AG04450 (cell line): Measurements from ENCODE around the gene TNIP3. TPM values are rescaled to one million over a fixed set of nuclear protein-coding genes. Genes with fewer than 3 reads are reported as not detected.
"Not testable (repeated sequence)": the region's sequence is repeated elsewhere in the genome, so short reads cannot be mapped to it uniquely, and the experiment has no call there.

Experiments used
- CTCF ChIA-PET: fragments of 300-600, 350-600 bp; formaldehyde crosslinking; extraction: SDS; loops from one replicate; lab custom pipeline; 2022; ENCODE audit warnings: antibody characterized with exemption, inconsistent platforms; lab: Charles Lee
- POLR2A ChIA-PET: fragments of 350-600 bp; formaldehyde crosslinking; extraction: SDS; loops from one replicate; lab custom pipeline; 2021; ENCODE audit warnings: antibody characterized with exemption, inconsistent platforms; lab: Yijun Ruan, JAX
- DNase-seq: peaks from one replicate; pipeline ENCODE4 v3.0.0-alpha.2; 2011; ENCODE audit warnings: low read depth, low spot score
- H3K27ac ChIP-seq: one replicate; pipeline ENCODE4 v1.5.1; 2012; ENCODE audit warnings: low read depth, low read length, control low read depth
- H3K27me3 ChIP-seq: one replicate; pipeline ENCODE4 v1.6.0; 2012; ENCODE audit warnings: low read length; ENCODE audit not compliant: control insufficient read depth, insufficient read depth
- H3K4me3 ChIP-seq: 2 replicates; pipeline ENCODE4 v1.5.1; 2011; ENCODE audit warnings: mild to moderate bottlenecking, low read depth, low read length, control low read depth
- H3K9me3 ChIP-seq: 2 replicates; pipeline ENCODE4 v1.5.1; 2012; ENCODE audit warnings: low read length; ENCODE audit not compliant: control insufficient read depth, insufficient read depth
- CTCF ChIP-seq: IDR thresholded peaks from 2 replicates; pipeline ENCODE4 v1.5.1; 2011; ENCODE audit warnings: low read depth, low read length, control low read depth, inconsistent platforms
- polyA minus RNA-seq: library from RNA; depleted of rRNA, polyadenylated mRNA; stranded (reverse); fragments of >200 nt; gene quantifications from 2 replicates; pipeline ENCODE4 v1.2.3, GENCODE V29; 2011; rRNA and poly(A)+ RNA removed
- polyA plus RNA-seq: library from polyadenylated mRNA; depleted of rRNA; stranded (reverse); fragments of >200 nt; gene quantifications from 2 replicates; pipeline ENCODE4 v1.2.3, GENCODE V29; 2011; rRNA removed

TNIP3 gene
- polyA plus RNA-seq (0.43 and 0.51 TPM in 2 replicates), polyA minus RNA-seq (0.14 and 0.48 TPM in 2 replicates)

GRCh38 chr4:121164291-121164690 is at the start of gene TNIP3:
TSS of gene TNIP3 (minus strand) at chr4:121164321. CDS start at chr4:121164125, 196 bp downstream.
- DNase-seq, result no peak
- ChIA-PET CTCF (interaction anchor here (1.4 kb wide), 1 partner anchor 28 kb away, joined by 3 read pairs; no protein-coding TSS in a partner anchor), POLR2A (no interaction called here)
- H3K4me3 ChIP-seq, result no peak within 1 kb of the TSS
- no peak for TF ChIP-seq CTCF
- no peaks in the 10 kb centered on the region for H3K27me3 ChIP-seq
- H3K9me3 ChIP-seq, result no peaks in the 10 kb centered on the region
- no peak within 1 kb of the TSS for H3K27ac ChIP-seq

GRCh38 chr4:121212806-121213205 is 48.7 kb upstream of the TNIP3 start:
- Histone ChIP-seq H3K27ac (no peak overlapping the region), H3K4me3 (no peak overlapping the region), H3K27me3 (no peaks in the 10 kb centered on the region), H3K9me3 (no peaks in the 10 kb centered on the region)
- no peak for DNase-seq
- CTCF ChIA-PET, result interaction anchor here (2.5 kb wide), 1 partner anchor 20 kb away, joined by 14 read pairs; no protein-coding TSS in a partner anchor
- POLR2A ChIA-PET, result no interaction called here
- TF ChIP-seq CTCF, result no peak

GRCh38 chr4:121209171-121209570 is 45.0 kb upstream of the TNIP3 start:
- CTCF ChIA-PET, result interaction anchor here (6.5 kb wide), 1 partner anchor 18 kb away, joined by 45 read pairs; no protein-coding TSS in a partner anchor

GRCh38 chr4:121208244-121209007 is 44.3 kb upstream of the TNIP3 start:
- ChIA-PET POLR2A (no interaction called here), CTCF (interaction anchor here (6.5 kb wide), 1 partner anchor 17 kb away, joined by 45 read pairs; no protein-coding TSS in a partner anchor)
- no peak for DNase-seq
- no peak overlapping the region for H3K4me3 ChIP-seq
- H3K9me3 ChIP-seq, result no peaks in the 10 kb centered on the region
- H3K27me3 ChIP-seq, result no peaks in the 10 kb centered on the region
- H3K27ac ChIP-seq, result no peak overlapping the region
- no peak for TF ChIP-seq CTCF

More at GRCh38 chr4:121209171-121209570, 45.0 kb upstream of the TNIP3 start:
- no peak for DNase-seq
- TF ChIP-seq CTCF, result no peak
- Histone ChIP-seq H3K4me3 (no peak overlapping the region), H3K27me3 (no peaks in the 10 kb centered on the region), H3K9me3 (no peaks in the 10 kb centered on the region), H3K27ac (no peak overlapping the region)
- POLR2A ChIA-PET, result no interaction called here

- not testable (repeated sequence) for H3K9me3 ChIP-seq, H3K4me3 ChIP-seq
Observed at GRCh38 chr4:121205777-121206176, 41.7 kb upstream of the TNIP3 start.

More at GRCh38 chr4:121205777-121206176, 41.7 kb upstream of the TNIP3 start:
- H3K27ac ChIP-seq, H3K27me3 ChIP-seq, POLR2A ChIA-PET, DNase-seq: not testable (repeated sequence)
- CTCF ChIA-PET, result interaction anchor here (6.5 kb wide), 1 partner anchor 14 kb away, joined by 45 read pairs; no protein-coding TSS in a partner anchor
